Right renal cortex interstitium (tissue), 3 donors: ENCODE measurements around the gene ZNF84. TPM values are rescaled to one million over a fixed set of nuclear protein-coding genes. Genes with fewer than 3 reads are reported as not detected.

Experiments
- DNase-seq, 3 donors: peaks; one replicate each; pipeline ENCODE4 v3.0.0-alpha.2; 2013; ENCODE audit warnings: low read depth in 3 of 3, low spot score in 2 of 3
- polyA plus RNA-seq, 3 donors: library from polyadenylated mRNA; unstranded; fragments of 120-200 nt; gene quantifications; one replicate each; pipeline ENCODE4 v1.2.1, GENCODE V29; 2013; ENCODE audit not compliant: insufficient read length in 3 of 3

The ZNF84 gene
- polyA plus RNA-seq = 10 to 100 TPM; 64.3 to 77.4 (median 73.5) TPM

DNA sequence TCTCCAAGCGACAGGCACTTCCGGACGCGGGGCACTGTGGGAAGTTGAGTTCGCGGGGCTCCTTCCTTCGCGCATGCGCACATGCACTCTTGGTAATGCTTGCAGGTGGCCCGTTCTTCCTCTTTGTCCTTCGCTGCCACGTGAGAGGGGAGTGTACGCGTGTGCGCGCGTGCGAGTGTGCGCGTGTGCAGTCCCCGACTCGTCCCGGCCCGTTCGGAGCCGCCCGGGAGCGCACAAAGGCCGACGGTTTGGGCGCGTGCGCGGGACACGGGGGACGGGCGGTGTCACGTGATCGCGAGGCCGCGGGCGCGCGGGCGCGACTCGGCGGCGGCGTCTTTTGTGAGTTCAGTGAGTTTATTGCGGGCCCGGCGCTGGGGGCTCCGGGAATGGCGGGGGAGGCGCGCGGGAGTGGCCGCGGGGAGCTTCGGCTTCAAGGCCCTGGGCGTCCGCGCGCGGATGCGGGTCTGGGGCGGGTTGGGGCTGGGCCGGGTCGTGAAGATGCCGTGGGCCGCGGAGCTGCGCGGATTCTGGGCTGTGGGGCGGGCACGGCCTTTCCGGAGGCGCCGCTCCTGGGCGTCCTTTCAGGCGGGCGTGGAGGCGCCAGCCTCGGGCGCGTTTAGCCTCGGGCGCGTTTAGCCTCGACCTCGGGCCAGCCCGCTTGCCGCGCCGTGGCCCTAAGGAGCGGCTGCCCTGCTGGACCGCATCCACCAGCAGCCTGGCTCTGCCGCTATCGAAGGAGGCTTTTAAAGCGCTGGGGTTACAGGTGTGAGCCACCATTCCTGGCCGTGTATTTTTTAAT is at the start of gene ZNF84:
TSS of gene ZNF84 (plus strand) at position 303 of the 799 bp plus-strand sequence. CDS start 3,959 bp downstream, outside the sequence.
- peak; percentile 91 to 97 (median 95) for DNase-seq

DNA sequence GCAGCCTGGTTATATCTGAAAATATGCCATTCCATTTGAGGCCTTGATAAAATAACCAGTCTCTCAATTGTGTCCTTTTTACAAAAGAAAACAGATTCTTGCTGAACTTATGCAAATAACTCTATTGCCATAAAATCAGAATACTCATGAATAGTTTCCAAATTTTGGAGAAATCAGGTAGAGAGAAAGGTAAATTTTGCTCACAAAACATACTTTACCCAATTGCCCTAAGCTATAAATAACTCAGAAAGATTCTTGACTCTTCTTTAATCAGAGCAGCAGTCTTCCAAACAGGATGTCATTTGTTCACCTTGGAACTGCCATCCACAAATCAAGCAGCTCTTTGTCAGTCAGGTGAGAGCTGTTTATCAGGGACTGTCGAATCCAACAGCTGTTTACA is 38.6 kb upstream of the ZNF84 start:
- no peak for DNase-seq

DNA sequence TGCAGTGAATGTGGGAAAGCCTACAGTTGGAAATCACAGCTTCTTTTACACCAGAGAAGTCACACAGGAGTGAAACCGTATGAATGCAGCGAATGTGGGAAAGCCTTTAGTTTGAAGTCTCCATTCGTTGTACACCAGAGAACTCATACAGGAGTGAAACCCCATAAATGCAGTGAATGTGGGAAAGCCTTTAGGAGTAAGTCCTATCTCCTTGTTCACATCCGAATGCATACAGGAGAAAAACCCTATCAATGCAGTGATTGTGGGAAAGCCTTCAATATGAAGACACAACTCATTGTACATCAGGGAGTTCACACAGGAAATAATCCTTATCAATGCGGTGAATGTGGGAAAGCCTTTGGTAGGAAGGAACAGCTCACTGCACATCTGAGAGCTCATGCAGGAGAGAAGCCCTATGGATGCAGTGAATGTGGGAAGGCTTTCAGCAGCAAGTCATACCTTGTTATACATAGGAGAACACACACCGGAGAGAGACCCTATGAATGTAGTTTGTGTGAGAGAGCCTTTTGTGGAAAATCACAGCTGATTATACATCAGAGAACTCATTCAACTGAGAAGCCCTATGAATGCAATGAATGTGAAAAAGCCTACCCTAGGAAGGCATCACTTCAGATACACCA is 26.5 kb upstream of the ZNF84 start:
- no peak for DNase-seq

- no peak for DNase-seq
Observed at GRCh38 chr12:133023566-133023965, 13.7 kb upstream of the ZNF84 start.

DNA sequence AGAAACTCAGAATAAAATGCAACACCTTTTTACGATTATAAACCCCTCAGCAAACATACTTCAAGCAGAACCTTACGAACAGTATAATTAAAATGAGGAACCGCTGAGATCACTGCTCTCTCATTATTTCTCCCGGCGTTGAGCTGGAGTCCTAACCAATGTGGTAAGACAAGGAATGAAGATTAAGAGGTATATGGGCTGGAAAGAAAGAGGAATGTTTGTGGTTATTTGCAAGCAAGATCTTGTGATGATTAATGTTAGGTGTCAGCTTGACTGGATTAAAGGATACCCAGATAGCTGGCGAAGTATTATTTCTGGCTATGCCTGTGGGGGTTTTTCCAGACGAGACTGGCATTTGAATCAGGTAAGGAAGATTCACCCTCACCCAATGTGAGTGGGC is 10.3 kb upstream of the ZNF84 start:
- no peak for DNase-seq

DNA sequence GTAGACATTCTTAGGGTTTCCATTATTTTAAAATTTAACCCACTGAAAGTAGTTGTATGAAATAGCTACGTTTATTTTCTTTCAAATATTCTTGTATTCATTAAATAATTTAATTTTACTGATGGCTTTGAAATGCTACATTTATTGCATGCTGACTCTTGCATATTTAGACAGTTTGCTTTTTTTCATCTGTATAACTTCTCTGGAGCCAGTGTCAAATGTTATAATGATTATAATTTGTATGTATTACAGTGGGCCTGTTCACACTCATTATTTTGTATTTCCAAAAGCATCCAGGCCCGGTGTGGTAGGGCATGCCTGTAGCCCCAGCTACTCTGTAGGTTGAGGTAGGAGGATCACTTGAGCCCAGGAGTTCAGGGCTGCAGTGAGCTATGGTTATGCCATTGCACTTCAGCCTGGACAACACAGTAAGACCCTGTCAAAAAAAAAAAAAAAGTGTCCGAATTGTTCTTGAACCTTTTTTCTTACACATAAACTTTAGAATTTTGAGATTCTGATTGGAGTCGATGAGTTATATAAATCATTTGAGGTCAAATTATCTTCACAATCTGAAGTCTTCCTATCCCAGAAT is 905 bp downstream of the ZNF84 start:
- no peak for DNase-seq

DNA sequence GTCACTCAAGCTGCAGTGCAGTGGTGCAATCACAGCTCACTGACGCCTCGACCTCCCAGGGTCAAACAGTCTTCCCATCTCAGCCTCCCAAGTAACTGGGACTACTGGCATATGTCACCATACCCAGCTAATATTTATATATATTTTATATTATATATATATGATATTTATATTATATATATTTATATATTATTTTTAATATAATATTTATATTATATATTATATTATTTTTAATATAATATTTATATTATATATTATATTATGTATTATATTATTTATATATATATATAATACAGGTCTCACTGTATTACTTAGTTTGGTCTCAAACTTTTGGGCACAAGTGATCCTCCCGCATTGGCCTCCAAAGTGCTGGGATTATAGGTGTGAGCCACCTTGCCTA is 9.4 kb downstream of the ZNF84 start:
- no peak for DNase-seq

GRCh38 chr12:133057446-133057845 is 20.1 kb downstream of the ZNF84 start:
- no peak for DNase-seq

- no peak for DNase-seq
Observed at GRCh38 chr12:133058203-133059113, 21.1 kb downstream of the ZNF84 start.

GRCh38 chr12:133061954-133062353 is 24.6 kb downstream of the ZNF84 start:
- DNase-seq = no peak

GRCh38 chr12:133063556-133063955 is 26.2 kb downstream of the ZNF84 start:
- no peak for DNase-seq

DNA sequence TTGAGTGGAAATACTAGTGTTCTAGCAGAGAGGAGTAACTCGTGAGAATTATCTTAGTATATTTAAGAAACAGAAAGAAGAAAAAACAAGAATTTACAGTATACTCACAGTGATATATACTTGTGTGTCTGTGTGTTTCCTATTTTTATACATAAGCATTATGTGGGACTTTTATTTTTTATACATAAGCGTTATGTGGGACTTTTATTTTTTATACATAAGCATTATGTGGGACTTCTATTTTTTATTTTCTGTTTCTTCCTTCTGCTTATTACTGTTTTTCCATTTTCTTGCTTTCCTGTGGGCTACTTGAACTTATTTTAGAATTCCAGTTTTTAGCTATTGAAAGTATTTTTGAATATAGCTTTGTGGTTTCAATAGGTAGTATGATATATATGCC is 36.5 kb downstream of the ZNF84 start:
- no peak for DNase-seq

- peak; percentile 97 to 99 (median 97) for DNase-seq
Observed at GRCh38 chr12:133080026-133080367, 42.7 kb downstream of the ZNF84 start.

- peak; percentile 95 to 96 (median 96) for DNase-seq
Observed at GRCh38 chr12:133080368-133081158, 43.3 kb downstream of the ZNF84 start, which contains the start of gene ZNF140. TSS of gene ZNF140 (plus strand) at chr12:133080923. CDS start at chr12:133081321, 398 bp downstream.

GRCh38 chr12:133081159-133081780 is 44.0 kb downstream of the ZNF84 start:
- no peak for DNase-seq

DNA sequence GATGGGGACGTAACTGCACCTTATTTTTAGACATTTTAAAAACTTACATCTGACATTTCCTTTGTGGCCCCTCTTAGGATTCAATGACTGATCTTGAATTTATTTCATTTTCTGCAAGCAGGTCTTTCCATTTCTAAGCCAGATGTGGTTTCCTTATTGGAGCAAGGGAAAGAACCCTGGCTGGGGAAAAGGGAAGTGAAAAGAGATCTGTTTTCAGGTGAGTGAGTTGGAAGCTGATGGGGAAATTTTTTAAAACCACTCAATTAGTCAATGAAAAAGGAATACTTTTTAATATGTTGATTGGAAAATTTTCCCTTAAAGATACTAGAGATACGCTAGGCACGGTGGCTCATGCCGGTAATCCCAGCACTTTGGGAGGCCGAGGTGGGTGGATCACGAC is 46.0 kb downstream of the ZNF84 start:
- DNase-seq = no peak

DNA sequence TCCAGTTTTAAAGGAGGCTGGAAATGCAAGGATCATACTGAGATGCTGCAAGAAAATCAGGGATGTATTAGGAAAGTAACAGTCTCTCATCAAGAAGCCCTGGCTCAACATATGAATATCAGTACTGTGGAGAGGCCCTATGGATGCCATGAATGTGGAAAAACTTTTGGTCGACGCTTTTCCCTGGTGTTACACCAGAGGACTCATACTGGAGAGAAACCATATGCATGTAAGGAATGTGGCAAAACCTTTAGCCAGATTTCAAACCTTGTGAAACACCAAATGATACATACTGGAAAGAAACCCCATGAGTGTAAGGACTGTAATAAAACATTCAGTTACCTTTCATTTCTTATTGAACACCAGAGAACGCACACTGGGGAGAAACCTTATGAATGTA is 68.3 kb downstream of the ZNF84 start:
- DNase-seq = no peak

- DNase-seq = no peak
Observed at GRCh38 chr12:133106253-133106652, 68.9 kb downstream of the ZNF84 start.

GRCh38 chr12:133107121-133107520 is 69.8 kb downstream of the ZNF84 start:
- DNase-seq = no peak
